IPS-18c (cell line): ENCODE results near the gene UBE2H.

Experiments
- H3K4me3 ChIP-seq: 2 replicates; pipeline ENCODE4 v1.7.0; 2013; ENCODE audit warnings: low read depth, mild to moderate bottlenecking, low read length, moderate library complexity; ENCODE audit not compliant: insufficient read depth
- H3K9me3 ChIP-seq: one replicate; pipeline ENCODE4 v1.6.1; 2013; ENCODE audit warnings: mild to moderate bottlenecking, low read length, moderate library complexity; ENCODE audit not compliant: control insufficient read depth, insufficient read depth

UBE2H gene

GRCh38 chr7:129793506-129794310 is 159.1 kb downstream of the UBE2H start:
- no peaks in the 10 kb centered on the region for H3K9me3 ChIP-seq
- H3K4me3 ChIP-seq: no peak overlapping the region

- H3K9me3 ChIP-seq: no peaks in the 10 kb centered on the region
- no peak overlapping the region for H3K4me3 ChIP-seq
Observed at GRCh38 chr7:129792721-129793120, 160.0 kb downstream of the UBE2H start.

- no peaks in the 10 kb centered on the region for H3K9me3 ChIP-seq
Observed at GRCh38 chr7:129790136-129790535, 162.6 kb downstream of the UBE2H start.

GRCh38 chr7:129789652-129790051 is 163.1 kb downstream of the UBE2H start:
- Histone ChIP-seq H3K4me3 (no peak overlapping the region), H3K9me3 (no peaks in the 10 kb centered on the region)

More at GRCh38 chr7:129790136-129790535, 162.6 kb downstream of the UBE2H start:
- no peak overlapping the region for H3K4me3 ChIP-seq

GRCh38 chr7:129789000-129789399 is 163.8 kb downstream of the UBE2H start:
- H3K9me3 ChIP-seq: no peaks in the 10 kb centered on the region
- no peak overlapping the region for H3K4me3 ChIP-seq

GRCh38 chr7:129786825-129787563 is 165.8 kb downstream of the UBE2H start:
- no peaks in the 10 kb centered on the region for H3K9me3 ChIP-seq
- H3K4me3 ChIP-seq: no peak overlapping the region

GRCh38 chr7:129785685-129786514 is 166.9 kb downstream of the UBE2H start:
- H3K4me3 ChIP-seq: 0 out of 2 replicates have a peak overlapping the region, but pooled peaks have one; percentile 32

GRCh38 chr7:129784783-129785684 is 167.7 kb downstream of the UBE2H start:
- H3K9me3 ChIP-seq: no peaks in the 10 kb centered on the region
- no peak overlapping the region for H3K4me3 ChIP-seq

More at GRCh38 chr7:129785685-129786514, 166.9 kb downstream of the UBE2H start:
- no peaks in the 10 kb centered on the region for H3K9me3 ChIP-seq

- Histone ChIP-seq H3K4me3 (no peak overlapping the region), H3K9me3 (no peaks in the 10 kb centered on the region)
Observed at GRCh38 chr7:129784437-129784782, 168.3 kb downstream of the UBE2H start.

- no peaks in the 10 kb centered on the region for H3K9me3 ChIP-seq
- no peak overlapping the region for H3K4me3 ChIP-seq
Observed at GRCh38 chr7:129783584-129783919, 169.2 kb downstream of the UBE2H start.

- Histone ChIP-seq H3K9me3 (no peaks in the 10 kb centered on the region), H3K4me3 (no peak overlapping the region)
Observed at GRCh38 chr7:129782818-129783583, 169.8 kb downstream of the UBE2H start.

- Histone ChIP-seq H3K9me3 (no peaks in the 10 kb centered on the region), H3K4me3 (peak overlapping the region; percentile 84)
Observed at GRCh38 chr7:129781928-129782817, 170.6 kb downstream of the UBE2H start.

- peak overlapping the region; percentile 84 for H3K4me3 ChIP-seq
- no peaks in the 10 kb centered on the region for H3K9me3 ChIP-seq
Observed at GRCh38 chr7:129780974-129781927, 171.5 kb downstream of the UBE2H start.
